ENCODE measurements around the gene NUP188. TPM values are rescaled to one million over a fixed set of nuclear protein-coding genes. Genes with fewer than 3 reads are reported as not detected.

NUP188 gene
- total and polyA plus RNA-seq, 10 of the 15 experiments (the other 5 are each of a cell fraction or from before 2014, with no cell fraction given): 1.4 to 73.7 (median 48.9) TPM

DNA sequence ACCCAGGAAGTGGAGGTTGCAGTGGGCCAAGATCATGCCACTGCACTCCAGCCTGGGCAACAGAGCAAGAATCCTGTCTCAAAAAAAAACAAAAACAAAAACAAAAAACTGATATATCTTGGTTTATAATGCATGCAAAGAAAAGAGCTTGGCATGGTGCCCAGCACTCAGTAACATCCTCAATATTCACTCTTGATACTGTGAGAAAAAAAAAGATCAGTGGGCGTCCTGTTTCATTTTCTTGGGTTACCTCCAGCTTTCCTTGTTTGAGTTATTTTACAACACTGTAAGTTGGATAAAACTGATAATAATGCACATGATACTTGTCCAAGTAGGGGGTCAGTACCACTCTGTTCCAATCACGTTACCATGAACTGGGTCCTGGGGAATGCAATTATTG lies 18.9 kb upstream of the NUP188 start (continued):
- no peak for TF ChIP-seq CREB1 (IDR thresholded peaks at IDR 0.05; ENCODE audit: low read depth)
- TF ChIP-seq NFXL1 (IDR thresholded peaks at IDR 0.05; ENCODE audit: borderline replicate concordance): no peak

DNA sequence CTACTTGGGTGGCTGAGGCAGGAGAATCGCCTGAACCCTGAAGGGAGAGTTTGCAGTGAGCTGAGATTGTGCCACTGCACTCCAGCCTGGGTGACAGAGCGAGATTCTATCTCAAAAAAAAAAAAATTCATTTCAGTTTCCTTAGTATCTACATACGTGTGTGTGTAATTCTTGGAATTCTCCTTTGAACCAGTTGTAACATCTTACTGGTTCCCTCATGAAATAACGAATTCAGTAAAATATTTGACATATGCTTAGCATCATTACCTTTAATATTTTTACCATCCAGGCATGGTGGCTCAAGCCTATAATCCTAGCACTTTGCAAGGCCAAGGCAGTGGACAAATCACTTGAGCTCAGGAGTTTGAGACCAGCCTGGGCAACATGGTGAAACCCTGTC lies 17.9 kb upstream of the NUP188 start:
- Histone ChIP-seq H3K9ac (ENCODE audit: control insufficient read depth, insufficient read depth, low read length) (no peak overlapping the region), H3K9me3 (replicated peaks; ENCODE audit: control insufficient read depth, insufficient read depth, low read length) (no peaks in the 10 kb centered on the region), H3K4me1 (ENCODE audit: control insufficient read depth, insufficient read depth, low read length) (no peaks in the 10 kb centered on the region), H3K27ac (ENCODE audit: control insufficient read depth, insufficient read depth) (no peak overlapping the region), H3K79me2 (ENCODE audit: control insufficient read depth, insufficient read depth, low read length) (no peaks in the 10 kb centered on the region), H3K27me3 (replicated peaks in 1 of 2; ENCODE audit: control insufficient read depth in 2 of 2, insufficient read depth in 2 of 2, low read length in 1 of 2) (no peaks in the 10 kb centered on the region), H3K4me3 (no peak overlapping the region), H4K20me1 (ENCODE audit: control insufficient read depth, insufficient read depth) (no peaks in the 10 kb centered on the region), H3K4me2 (ENCODE audit: control insufficient read depth, insufficient read depth) (no peak overlapping the region), H2AFZ (ENCODE audit: control insufficient read depth, low read depth, low read length) (no peak overlapping the region), H3K36me3 (ENCODE audit: control insufficient read depth in 2 of 2, insufficient read depth in 2 of 2, low read length in 1 of 2) (no peaks in the 10 kb centered on the region)
- RAD21 ChIA-PET (ENCODE audit: unreplicated experiment): interaction anchor here (1.4 to 3.1 kb wide), 5 partner anchors 53 to 111 kb away, joined by 3 to 14 read pairs (median 8); partner anchors contain the start of genes ENDOG and SPOUT1
- no peak for ATAC-seq
- FAIRE-seq: no peak
- no peak for TF ChIP-seq NFIC (IDR thresholded peaks at IDR 0.05; ENCODE audit: low read depth, low read length)
- TF ChIP-seq CBX3 (IDR thresholded peaks at IDR 0.05; ENCODE audit: borderline replicate concordance, low read depth): no peak
- TF ChIP-seq POU2F2 (IDR thresholded peaks at IDR 0.05; ENCODE audit: borderline replicate concordance, low read depth, low read length): no peak
- TF ChIP-seq FOXK2 (IDR thresholded peaks at IDR 0.05): no peak
- no peak for TF ChIP-seq RAD21 (IDR thresholded peaks at IDR 0.05; ENCODE audit: insufficient read depth, low read depth, low read length)
- TF ChIP-seq, protein P1, sequence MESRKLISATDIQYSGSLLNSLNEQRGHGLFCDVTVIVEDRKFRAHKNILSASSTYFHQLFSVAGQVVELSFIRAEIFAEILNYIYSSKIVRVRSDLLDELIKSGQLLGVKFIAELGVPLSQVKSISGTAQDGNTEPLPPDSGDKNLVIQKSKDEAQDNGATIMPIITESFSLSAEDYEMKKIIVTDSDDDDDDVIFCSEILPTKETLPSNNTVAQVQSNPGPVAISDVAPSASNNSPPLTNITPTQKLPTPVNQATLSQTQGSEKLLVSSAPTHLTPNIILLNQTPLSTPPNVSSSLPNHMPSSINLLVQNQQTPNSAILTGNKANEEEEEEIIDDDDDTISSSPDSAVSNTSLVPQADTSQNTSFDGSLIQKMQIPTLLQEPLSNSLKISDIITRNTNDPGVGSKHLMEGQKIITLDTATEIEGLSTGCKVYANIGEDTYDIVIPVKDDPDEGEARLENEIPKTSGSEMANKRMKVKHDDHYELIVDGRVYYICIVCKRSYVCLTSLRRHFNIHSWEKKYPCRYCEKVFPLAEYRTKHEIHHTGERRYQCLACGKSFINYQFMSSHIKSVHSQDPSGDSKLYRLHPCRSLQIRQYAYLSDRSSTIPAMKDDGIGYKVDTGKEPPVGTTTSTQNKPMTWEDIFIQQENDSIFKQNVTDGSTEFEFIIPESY (IDR thresholded peaks at IDR 0.05): no peak
- no peak for TF ChIP-seq SIX5 (IDR thresholded peaks at IDR 0.05; ENCODE audit: low read depth, low read length, severe bottlenecking)
- TF ChIP-seq, protein P2, sequence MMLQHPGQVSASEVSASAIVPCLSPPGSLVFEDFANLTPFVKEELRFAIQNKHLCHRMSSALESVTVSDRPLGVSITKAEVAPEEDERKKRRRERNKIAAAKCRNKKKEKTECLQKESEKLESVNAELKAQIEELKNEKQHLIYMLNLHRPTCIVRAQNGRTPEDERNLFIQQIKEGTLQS (IDR thresholded peaks at IDR 0.05; ENCODE audit: borderline replicate concordance, extremely low read depth, low read depth, low read length): no peak
- 56% methylated on average over 4 of the region's 4 CpGs for WGBS (ENCODE audit: insufficient coverage, insufficient replicate concordance, low lambda C conversion rate, missing lambda C conversion rate)
- CTCF ChIA-PET: interaction anchor here (0.7 to 8.0 kb wide), 16 partner anchors 21 to 560 kb away, joined by 3 to 158 read pairs (median 4); partner anchors contain the start of genes ENDOG, PKN3 and ZDHHC12
- no peak for DNase-seq (ENCODE audit: low read depth, low spot score)
- no TSS peak for BruUV-seq (replicated peaks)
- POLR2A ChIA-PET: interaction anchor here (0.7 to 1.1 kb wide), 3 partner anchors 17 to 65 kb away, joined by 3 read pairs; no protein-coding TSS in a partner anchor
- in situ Hi-C loops (cut with MboI) (loop anchor here (5.0 kb wide), 1 partner anchor 67 kb away; no protein-coding TSS in a partner anchor), intact Hi-C loops (cut with micrococcal nuclease; ENCODE audit: unreplicated experiment) (loop anchor here (5.0 kb wide), 2 partner anchors 47 to 282 kb away; partner anchors contain the start of genes KYAT1 and LRRC8A)
- SMC1A ChIA-PET (ENCODE audit: uncharacterized antibody, unreplicated experiment): interaction anchor here (1.3 to 5.1 kb wide), 3 partner anchors 19 to 66 kb away, joined by 3 to 53 read pairs (median 5); no protein-coding TSS in a partner anchor

Measured in GM12878 (cell line).